Hematopoietic multipotent progenitor cell treated with erythropoietin and hydrocortisone succinate and interleukin-3 and kit ligand, for 4 days (in vitro differentiated cells): ENCODE measurements around the gene ARHGEF25.
A peak's percentile ranks its signal among the peaks of the same experiment; 100 is the strongest.
"Not testable (repeated sequence)": the region's sequence is repeated elsewhere in the genome, so short reads cannot be mapped to it uniquely, and the experiment has no call there.

Experiments used
- DNase-seq: peaks from one replicate; pipeline ENCODE4 v3.0.0-alpha.2; 2015

The ARHGEF25 gene

DNA sequence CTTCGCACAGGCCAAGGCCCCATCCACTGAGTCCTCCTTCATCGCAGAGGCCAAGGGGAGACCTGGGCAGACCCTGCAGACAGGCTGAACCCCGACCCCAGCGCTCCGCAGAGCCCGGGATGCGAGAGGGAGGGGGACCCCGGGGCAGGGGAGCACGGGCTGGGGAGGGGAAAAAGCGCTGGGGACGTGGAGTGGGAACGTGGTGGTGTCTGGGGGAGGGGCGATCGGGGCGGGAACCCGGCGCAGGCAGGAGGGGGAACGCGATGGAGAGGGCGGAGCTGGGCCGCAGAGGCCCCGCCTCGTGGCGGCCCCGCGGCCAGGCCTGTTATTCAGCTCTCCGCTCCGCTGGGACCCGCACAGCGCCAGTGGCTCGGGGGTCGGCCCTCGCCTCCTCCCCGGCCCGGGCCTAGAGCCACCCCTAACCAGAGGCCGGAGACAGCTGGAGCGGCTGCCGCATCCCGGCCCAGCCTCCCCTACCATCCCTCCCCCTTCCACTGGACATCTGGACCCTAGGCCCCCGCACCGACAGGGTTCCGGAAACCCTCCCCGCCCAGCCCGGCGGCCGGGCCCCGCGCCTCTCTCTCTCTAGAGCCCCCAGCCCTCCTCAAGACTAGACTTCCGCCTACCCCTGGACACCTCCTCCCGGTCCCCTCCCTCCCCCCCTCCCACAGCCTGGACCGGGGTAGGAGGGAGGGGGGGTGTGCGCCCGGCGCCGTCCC, at the start of gene ARHGEF25:
ARHGEF25 (plus strand) TSS at position 328 of the 719 bp plus-strand sequence. CDS start 460 bp downstream, outside the sequence.
- peak; percentile 50 for DNase-seq

GRCh38 chr12:57563358-57563757, 47.9 kb upstream of the ARHGEF25 start:
- peak; percentile 35 for DNase-seq

- DNase-seq: no peak
Measured at GRCh38 chr12:57564178-57564740, 47.0 kb upstream of the ARHGEF25 start.

GRCh38 chr12:57568838-57569237, 42.4 kb upstream of the ARHGEF25 start:
- no peak for DNase-seq

DNA sequence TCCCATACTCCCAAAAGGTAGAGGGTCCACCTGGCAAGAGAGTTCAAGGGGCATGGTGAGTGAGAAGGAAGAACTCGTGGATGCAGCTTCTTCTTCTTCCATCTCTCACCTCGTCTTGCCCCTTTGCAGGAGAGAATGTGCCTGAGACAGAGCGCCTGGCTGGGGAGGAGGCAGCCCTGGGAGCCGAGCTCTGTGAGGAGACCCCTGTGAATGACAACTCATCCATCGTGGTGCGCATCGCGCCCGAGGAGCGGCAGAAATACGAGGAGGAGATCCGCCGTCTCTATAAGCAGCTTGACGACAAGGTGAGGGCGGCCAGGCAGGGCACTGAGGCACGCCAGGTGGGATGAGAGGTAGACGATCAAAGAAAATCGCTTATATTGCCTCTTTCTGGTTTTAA, 41.4 kb upstream of the ARHGEF25 start:
- DNase-seq: no peak

DNA sequence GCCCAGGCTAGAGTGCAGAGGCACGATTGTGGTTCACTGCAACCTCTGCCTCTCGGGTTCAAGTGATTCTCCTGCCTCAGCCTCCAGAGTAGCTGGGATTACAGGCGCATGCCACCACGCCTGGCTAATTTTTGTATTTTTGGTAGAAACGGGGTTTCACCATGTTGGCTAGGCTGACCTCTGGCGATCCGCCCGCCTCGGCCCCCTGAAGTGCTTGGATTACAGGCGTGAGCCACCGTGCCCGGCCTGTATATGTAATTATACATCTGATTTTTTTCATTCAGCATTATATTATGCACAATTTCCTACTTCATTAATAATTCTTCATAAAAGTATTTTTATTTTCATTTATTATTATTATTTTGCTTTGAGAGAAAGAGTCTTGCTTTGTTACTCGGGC, 40.8 kb upstream of the ARHGEF25 start:
- not testable (repeated sequence) for DNase-seq

DNA sequence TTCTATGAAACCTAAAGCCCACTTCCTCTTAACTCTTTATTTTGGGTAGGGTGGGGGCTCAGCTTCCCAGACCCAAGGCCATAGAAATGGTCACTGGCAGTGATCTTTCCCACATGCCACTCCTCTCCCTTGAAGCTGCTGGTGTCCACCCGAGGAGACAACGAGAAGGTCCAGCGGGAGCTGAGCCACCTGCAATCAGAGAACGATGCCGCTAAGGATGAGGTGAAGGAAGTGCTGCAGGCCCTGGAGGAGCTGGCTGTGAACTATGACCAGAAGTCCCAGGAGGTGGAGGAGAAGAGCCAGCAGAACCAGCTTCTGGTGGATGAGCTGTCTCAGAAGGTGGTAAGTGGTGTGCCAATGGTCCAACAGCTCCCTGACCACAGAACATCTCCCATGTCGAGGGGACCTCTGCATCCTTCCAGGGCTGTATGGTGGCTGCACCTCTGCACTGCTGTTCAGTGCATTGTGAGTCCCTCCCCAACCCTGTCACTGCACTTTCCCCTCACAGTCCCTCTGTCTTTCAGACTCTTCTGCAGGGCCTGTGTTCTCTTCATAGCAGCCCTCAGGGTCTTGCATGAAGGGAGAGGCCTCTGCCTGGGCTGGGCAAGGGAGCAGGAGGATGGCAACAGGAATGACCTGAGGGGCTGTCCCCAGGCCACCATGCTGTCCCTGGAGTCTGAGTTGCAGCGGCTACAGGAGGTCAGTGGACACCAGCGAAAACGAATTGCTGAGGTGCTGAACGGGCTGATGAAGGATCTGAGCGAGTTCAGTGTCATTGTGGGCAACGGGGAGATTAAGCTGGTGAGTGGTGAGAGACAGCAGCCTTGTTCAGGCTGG, 39.1 kb upstream of the ARHGEF25 start:
- DNase-seq: no peak

- no peak for DNase-seq
Measured at GRCh38 chr12:57574795-57575194, 36.4 kb upstream of the ARHGEF25 start.

GRCh38 chr12:57575771-57576612, 35.2 kb upstream of the ARHGEF25 start:
- DNase-seq: no peak

DNA sequence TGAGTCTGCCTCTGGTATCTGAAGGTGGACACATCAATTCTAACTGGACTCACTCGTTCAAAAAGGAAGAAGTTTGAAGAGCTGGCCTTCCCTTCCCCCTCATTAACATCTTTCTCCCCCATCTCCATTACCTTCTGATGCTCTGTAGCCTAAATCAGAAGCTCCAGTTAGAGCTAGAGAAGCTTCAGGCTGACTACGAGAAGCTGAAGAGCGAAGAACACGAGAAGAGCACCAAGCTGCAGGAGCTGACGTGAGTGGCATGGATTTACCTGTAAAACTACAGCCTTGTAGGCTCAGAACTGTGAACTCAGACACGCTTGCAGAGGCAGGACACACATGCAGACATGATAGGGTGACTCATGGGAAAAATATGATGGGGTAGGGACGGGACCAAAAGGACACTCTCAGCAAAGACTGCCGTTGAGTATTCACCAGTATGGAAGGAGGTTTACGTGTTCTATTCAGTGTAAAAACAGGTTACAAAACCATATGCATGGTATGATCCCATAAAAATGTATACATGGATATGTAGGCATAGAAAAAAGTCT, 34.5 kb upstream of the ARHGEF25 start:
- DNase-seq: no peak

DNA sequence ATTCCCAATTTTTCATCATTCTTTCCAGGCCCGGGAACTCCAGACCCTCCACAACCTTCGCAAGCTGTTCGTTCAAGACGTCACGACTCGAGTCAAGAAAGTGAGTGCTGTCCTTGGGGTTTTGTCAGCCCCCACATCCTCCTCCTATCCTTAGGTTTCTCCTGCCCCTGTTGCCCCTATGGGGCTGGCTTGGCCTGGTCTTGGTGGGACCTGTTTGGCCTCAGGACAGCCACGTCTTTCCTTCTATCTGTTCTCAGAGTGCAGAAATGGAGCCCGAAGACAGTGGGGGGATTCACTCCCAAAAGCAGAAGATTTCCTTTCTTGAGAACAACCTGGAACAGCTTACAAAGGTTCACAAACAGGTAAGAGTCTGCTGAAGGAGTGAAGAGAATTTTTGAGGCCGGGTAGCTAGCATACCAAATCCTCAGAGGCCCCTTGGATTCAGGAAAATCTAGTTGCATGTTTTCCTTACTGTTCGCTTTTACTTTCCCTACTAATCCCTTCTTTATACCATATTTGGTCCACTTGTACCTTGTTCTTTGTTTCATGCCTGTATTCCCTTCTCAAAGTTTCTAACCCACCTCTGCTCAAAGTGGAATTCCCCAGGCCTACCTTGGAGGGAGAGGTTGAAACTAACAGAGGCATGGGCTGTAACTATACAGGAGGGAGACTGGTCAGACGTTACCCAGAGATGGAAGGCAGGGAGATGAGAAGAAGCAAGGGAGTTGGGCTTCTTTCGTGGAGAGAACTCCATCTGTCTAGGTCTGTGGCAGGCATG, 33.1 kb upstream of the ARHGEF25 start:
- DNase-seq: no peak

DNA sequence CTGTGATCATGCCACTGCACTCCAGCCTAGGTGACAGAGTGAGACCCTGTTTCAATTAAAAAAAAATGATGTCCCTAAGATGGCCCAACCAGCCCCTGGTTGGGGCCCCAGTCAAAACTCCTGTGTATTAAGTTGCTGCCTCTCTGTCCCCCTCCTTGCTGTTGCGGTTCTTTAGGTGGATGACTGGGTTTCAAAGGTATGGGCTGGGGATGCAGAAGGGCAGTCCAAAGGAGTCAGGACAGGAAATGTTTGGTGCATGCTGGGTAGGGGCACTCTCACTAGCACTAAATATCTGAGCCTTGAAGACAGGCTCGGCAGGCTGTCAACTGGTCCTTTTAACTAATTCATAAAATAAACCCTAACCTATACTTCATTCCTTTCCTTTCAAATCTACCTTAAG, 32.2 kb upstream of the ARHGEF25 start:
- DNase-seq: no peak

GRCh38 chr12:57579677-57580465, 31.4 kb upstream of the ARHGEF25 start:
- DNase-seq: no peak

GRCh38 chr12:57580466-57580795, 30.8 kb upstream of the ARHGEF25 start:
- DNase-seq: no peak

DNA sequence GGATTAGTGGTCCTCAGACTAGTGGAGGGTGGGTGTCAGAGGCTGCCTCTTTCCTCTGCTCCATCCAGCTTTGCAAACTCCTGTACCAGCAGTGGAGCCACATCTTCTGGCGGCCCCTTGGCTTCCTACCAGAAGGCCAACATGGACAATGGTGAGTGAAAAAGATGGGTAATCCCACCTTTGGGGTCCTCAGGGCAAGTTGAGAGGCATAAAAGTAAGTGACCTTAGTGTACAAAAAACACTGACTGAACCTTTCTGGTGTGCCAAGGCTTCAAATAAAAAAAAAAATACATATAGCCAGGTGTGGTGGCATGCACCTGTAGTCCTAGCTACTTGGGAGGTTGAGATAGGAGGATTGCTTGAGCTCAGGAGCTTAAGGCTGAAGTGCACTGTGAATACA, 29.4 kb upstream of the ARHGEF25 start:
- no peak for DNase-seq

DNA sequence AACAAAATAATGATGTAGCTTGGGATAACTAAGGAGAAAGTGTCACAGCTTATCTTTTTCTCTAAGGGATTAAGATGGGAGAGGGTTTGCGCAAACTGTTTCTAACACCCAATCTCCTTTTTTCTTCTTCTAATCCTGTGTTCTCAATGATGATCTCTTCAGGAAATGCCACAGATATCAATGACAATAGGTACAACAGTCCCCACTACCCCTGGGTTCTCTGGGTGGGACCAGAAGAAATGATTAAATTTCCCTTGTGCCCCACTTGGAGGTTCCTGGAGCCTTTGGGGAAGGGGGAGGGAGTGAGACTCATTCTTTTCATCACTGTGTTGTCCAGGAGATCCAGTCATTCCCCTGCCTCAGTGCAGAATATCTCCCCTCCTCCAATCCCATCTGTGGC, 28.8 kb upstream of the ARHGEF25 start:
- DNase-seq: no peak

GRCh38 chr12:57583008-57583831, 28.0 kb upstream of the ARHGEF25 start:
- peak; percentile 95 for DNase-seq

DNA sequence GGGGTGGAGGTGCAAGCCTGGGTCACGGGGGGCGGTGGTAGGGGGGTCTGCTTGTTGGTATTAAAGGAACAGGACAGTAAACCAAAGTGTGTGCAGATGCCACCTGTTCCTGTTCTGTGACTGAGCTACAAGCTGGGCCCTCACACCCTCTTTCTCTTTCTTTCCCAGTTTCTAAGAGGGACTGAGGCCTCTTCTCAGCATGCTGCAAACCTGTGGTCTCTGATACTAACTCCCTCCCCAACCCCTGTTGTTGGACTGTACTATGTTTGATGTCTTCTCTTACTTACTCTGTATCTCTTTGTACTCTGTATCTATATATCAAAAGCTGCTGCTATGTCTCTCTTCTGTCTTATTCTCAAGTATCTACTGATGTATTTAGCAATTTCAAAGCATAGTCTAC, 27.2 kb upstream of the ARHGEF25 start:
- DNase-seq: no peak

GRCh38 chr12:57584690-57585089, 26.5 kb upstream of the ARHGEF25 start:
- no peak for DNase-seq

DNA sequence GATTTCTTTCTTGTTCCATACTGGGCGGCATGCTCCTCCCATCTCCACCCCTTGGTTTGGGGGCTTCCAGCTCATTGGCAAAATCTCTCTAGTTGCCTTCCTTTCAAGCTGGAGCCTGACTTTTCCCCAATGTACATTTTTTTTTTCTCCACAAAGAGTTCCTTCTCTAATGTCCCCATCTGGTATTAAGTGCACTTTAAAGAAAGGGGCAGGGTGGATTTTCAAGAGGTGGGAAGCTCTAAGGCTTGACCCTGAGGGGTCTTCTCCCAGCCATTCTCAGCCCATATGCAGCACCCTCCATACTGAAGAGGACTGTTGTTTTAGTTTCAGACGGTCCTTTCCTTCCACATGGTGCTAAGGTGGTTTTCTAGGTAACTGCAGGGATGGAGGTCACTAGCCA, 26.1 kb upstream of the ARHGEF25 start:
- no peak for DNase-seq
